ENCODE data around the gene ATP11A. TPM values are rescaled to one million over a fixed set of nuclear protein-coding genes. Genes with fewer than 3 reads are reported as not detected.

The ATP11A gene
- total and polyA plus RNA-seq, 10 of the 15 experiments (the other 5 are each of a cell fraction or from before 2014, with no cell fraction given) = 1.4 to 69.6 (median 14.4) TPM

GRCh38 chr13:112845511-112846144 lies 155.8 kb downstream of the ATP11A start:
- intact Hi-C loops (cut with micrococcal nuclease; ENCODE audit: unreplicated experiment) = no loop called here
- no TSS peak for BruUV-seq (replicated peaks)
- RAD21 ChIA-PET (ENCODE audit: unreplicated experiment) = no interaction called here
- no peak for TF ChIP-seq RB1 (IDR thresholded peaks at IDR 0.05; ENCODE audit: borderline replicate concordance)
- TF ChIP-seq, protein P1, sequence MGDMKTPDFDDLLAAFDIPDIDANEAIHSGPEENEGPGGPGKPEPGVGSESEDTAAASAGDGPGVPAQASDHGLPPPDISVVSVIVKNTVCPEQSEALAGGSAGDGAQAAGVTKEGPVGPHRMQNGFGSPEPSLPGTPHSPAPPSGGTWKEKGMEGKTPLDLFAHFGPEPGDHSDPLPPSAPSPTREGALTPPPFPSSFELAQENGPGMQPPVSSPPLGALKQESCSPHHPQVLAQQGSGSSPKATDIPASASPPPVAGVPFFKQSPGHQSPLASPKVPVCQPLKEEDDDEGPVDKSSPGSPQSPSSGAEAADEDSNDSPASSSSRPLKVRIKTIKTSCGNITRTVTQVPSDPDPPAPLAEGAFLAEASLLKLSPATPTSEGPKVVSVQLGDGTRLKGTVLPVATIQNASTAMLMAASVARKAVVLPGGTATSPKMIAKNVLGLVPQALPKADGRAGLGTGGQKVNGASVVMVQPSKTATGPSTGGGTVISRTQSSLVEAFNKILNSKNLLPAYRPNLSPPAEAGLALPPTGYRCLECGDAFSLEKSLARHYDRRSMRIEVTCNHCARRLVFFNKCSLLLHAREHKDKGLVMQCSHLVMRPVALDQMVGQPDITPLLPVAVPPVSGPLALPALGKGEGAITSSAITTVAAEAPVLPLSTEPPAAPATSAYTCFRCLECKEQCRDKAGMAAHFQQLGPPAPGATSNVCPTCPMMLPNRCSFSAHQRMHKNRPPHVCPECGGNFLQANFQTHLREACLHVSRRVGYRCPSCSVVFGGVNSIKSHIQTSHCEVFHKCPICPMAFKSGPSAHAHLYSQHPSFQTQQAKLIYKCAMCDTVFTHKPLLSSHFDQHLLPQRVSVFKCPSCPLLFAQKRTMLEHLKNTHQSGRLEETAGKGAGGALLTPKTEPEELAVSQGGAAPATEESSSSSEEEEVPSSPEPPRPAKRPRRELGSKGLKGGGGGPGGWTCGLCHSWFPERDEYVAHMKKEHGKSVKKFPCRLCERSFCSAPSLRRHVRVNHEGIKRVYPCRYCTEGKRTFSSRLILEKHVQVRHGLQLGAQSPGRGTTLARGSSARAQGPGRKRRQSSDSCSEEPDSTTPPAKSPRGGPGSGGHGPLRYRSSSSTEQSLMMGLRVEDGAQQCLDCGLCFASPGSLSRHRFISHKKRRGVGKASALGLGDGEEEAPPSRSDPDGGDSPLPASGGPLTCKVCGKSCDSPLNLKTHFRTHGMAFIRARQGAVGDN (IDR thresholded peaks at IDR 0.05) = no peak
- TF ChIP-seq BHLHE40 (IDR thresholded peaks at IDR 0.05; ENCODE audit: borderline replicate concordance in 1 of 2, low read depth in 2 of 2, low read length in 1 of 2) = no peak
- TF ChIP-seq, protein P2, sequence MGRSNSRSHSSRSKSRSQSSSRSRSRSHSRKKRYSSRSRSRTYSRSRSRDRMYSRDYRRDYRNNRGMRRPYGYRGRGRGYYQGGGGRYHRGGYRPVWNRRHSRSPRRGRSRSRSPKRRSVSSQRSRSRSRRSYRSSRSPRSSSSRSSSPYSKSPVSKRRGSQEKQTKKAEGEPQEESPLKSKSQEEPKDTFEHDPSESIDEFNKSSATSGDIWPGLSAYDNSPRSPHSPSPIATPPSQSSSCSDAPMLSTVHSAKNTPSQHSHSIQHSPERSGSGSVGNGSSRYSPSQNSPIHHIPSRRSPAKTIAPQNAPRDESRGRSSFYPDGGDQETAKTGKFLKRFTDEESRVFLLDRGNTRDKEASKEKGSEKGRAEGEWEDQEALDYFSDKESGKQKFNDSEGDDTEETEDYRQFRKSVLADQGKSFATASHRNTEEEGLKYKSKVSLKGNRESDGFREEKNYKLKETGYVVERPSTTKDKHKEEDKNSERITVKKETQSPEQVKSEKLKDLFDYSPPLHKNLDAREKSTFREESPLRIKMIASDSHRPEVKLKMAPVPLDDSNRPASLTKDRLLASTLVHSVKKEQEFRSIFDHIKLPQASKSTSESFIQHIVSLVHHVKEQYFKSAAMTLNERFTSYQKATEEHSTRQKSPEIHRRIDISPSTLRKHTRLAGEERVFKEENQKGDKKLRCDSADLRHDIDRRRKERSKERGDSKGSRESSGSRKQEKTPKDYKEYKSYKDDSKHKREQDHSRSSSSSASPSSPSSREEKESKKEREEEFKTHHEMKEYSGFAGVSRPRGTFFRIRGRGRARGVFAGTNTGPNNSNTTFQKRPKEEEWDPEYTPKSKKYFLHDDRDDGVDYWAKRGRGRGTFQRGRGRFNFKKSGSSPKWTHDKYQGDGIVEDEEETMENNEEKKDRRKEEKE (IDR thresholded peaks at IDR 0.05) = no peak
- no peak for TF ChIP-seq PAX8 (IDR thresholded peaks at IDR 0.05)
- TF ChIP-seq TAF1 (IDR thresholded peaks at IDR 0.05; ENCODE audit: borderline replicate concordance, low read depth, low read length) = no peak
- no peak for TF ChIP-seq SIX5 (IDR thresholded peaks at IDR 0.05; ENCODE audit: low read depth, low read length, severe bottlenecking)
- TF ChIP-seq STAT1 (conservative IDR thresholded peaks at IDR 0.05) = no peak
- TF ChIP-seq RUNX3 (IDR thresholded peaks at IDR 0.05; ENCODE audit: low read length) = no peak
- TF ChIP-seq ATF7 (IDR thresholded peaks at IDR 0.05; ENCODE audit: low read depth) = no peak
- TF ChIP-seq FOXK2 (IDR thresholded peaks at IDR 0.05) = no peak
- no peak for TF ChIP-seq RAD51 (IDR thresholded peaks at IDR 0.05)
- TF ChIP-seq ETV6 (conservative IDR thresholded peaks at IDR 0.05 in 1 of 2, IDR thresholded peaks at IDR 0.05 in 1 of 2; ENCODE audit: borderline replicate concordance in 1 of 2, low read depth in 1 of 2) = no peak
- TF ChIP-seq, protein P3, sequence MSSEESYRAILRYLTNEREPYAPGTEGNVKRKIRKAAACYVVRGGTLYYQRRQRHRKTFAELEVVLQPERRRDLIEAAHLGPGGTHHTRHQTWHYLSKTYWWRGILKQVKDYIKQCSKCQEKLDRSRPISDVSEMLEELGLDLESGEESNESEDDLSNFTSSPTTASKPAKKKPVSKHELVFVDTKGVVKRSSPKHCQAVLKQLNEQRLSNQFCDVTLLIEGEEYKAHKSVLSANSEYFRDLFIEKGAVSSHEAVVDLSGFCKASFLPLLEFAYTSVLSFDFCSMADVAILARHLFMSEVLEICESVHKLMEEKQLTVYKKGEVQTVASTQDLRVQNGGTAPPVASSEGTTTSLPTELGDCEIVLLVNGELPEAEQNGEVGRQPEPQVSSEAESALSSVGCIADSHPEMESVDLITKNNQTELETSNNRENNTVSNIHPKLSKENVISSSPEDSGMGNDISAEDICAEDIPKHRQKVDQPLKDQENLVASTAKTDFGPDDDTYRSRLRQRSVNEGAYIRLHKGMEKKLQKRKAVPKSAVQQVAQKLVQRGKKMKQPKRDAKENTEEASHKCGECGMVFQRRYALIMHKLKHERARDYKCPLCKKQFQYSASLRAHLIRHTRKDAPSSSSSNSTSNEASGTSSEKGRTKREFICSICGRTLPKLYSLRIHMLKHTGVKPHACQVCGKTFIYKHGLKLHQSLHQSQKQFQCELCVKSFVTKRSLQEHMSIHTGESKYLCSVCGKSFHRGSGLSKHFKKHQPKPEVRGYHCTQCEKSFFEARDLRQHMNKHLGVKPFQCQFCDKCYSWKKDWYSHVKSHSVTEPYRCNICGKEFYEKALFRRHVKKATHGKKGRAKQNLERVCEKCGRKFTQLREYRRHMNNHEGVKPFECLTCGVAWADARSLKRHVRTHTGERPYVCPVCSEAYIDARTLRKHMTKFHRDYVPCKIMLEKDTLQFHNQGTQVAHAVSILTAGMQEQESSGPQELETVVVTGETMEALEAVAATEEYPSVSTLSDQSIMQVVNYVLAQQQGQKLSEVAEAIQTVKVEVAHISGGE (CRISPR knock-in tag; IDR thresholded peaks at IDR 0.05) = no peak

More at GRCh38 chr13:112845511-112846144, 155.8 kb downstream of the ATP11A start:
- Histone ChIP-seq H4K20me1 (ENCODE audit: control insufficient read depth, insufficient read depth) (no peaks in the 10 kb centered on the region), H3K4me1 (ENCODE audit: control insufficient read depth, insufficient read depth, low read length) (peaks cover 4% of the 10 kb centered on the region; the same call in 1 of the 2 replicates), H3K36me3 (ENCODE audit: control insufficient read depth in 2 of 2, insufficient read depth in 2 of 2, low read length in 1 of 2) (peaks cover 4 to 5% of the 10 kb centered on the region in 2 experiments), H2AFZ (ENCODE audit: control insufficient read depth, low read depth, low read length) (no peak overlapping the region), H3K27me3 (replicated peaks in 1 of 2; ENCODE audit: control insufficient read depth in 2 of 2, insufficient read depth in 2 of 2, low read length in 1 of 2) (no peaks in the 10 kb centered on the region), H3K9ac (ENCODE audit: control insufficient read depth, insufficient read depth, low read length) (no peak overlapping the region), H3K9me3 (replicated peaks; ENCODE audit: control insufficient read depth, insufficient read depth, low read length) (no peaks in the 10 kb centered on the region; the same call in 2 of the 3 replicates), H3K27ac (ENCODE audit: control insufficient read depth, insufficient read depth) (no peak overlapping the region), H3K4me2 (ENCODE audit: control insufficient read depth, insufficient read depth) (no peak overlapping the region), H3K4me3 (no peak overlapping the region), H3K79me2 (ENCODE audit: control insufficient read depth, insufficient read depth, low read length) (no peaks in the 10 kb centered on the region)
- DNase-seq (ENCODE audit: low read depth, low spot score) (no peak), ATAC-seq (no peak), FAIRE-seq (no peak)
- in situ Hi-C loops (cut with MboI) = no loop called here
- ChIA-PET CTCF (no interaction called here), SMC1A (ENCODE audit: uncharacterized antibody, unreplicated experiment) (no interaction called here), POLR2A (no interaction called here)
- 97% methylated on average over 23 of the region's 23 CpGs for WGBS (ENCODE audit: insufficient coverage, insufficient replicate concordance, low lambda C conversion rate, missing lambda C conversion rate)

All from GM12878 (cell line).